CD4-positive, alpha-beta T cell treated with Interleukin-4 for 1 hour (primary cell): ENCODE measurements around the gene DAB2.

Experiments used
- DNase-seq, 2 donors: peaks; one replicate each; pipeline ENCODE4 v3.0.0-alpha.2; 2020 to 2022

The DAB2 gene

GRCh38 chr5:39331861-39332381, 92.9 kb downstream of the DAB2 start:
- DNase-seq, result no peak

GRCh38 chr5:39328731-39329130, 96.0 kb downstream of the DAB2 start:
- DNase-seq, result no peak

GRCh38 chr5:39323542-39323941, 101.2 kb downstream of the DAB2 start:
- DNase-seq, result no peak
